ENCODE data around the gene CCL25. TPM values are rescaled to one million over a fixed set of nuclear protein-coding genes. Genes with fewer than 3 reads are reported as not detected.

Gene CCL25
- total and polyA plus RNA-seq, 2 of the 4 experiments (the other 2 are of a cell fraction) = not detected

DNA sequence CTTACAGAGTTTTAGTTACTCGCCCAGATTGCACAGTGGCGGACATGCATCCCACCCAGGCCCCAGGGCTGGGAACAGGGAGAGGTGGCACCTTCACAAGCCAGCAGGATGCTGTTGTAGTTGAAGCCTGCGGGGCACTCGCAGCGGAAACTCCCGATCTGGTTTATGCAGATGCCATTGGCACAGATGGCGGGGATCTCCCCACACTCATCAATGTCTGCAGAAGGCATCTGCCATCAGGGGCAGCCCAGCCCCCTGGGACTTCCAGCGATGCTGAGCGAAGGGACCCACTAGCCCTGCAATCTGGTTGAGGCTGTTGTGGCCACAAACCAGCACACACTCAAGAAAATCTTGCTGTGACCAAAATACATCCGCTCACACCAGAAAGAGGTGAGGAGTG lies 44.6 kb downstream of the CCL25 start:
- Histone ChIP-seq H3K4me1 (ENCODE audit: control insufficient read depth, insufficient read depth, low read length) (no peaks in the 10 kb centered on the region), H3K36me3 (ENCODE audit: control insufficient read depth, insufficient read depth, low read length) (no peaks in the 10 kb centered on the region), H3K4ac (ENCODE audit: low read depth, low read length) (no peak overlapping the region), H3K27me3 (ENCODE audit: control insufficient read depth, insufficient read depth, low read length) (no peaks in the 10 kb centered on the region), H3K18ac (ENCODE audit: low read depth, low read length) (no peak overlapping the region), H2BK20ac (ENCODE audit: low read depth, low read length) (no peak overlapping the region), H2AK5ac (ENCODE audit: low read depth, low read length) (no peak overlapping the region), H4K20me1 (ENCODE audit: insufficient read depth, low read length) (no peaks in the 10 kb centered on the region), H4K91ac (ENCODE audit: insufficient read depth, low read depth, low read length) (no peak overlapping the region), H3K9me3 (ENCODE audit: control insufficient read depth, insufficient read depth, low read length) (peaks cover 32% of the 10 kb centered on the region), H2BK5ac (ENCODE audit: low read depth, low read length, poor library complexity, severe bottlenecking) (no peak overlapping the region), H3K9me1 (ENCODE audit: insufficient read depth, low read length) (no peaks in the 10 kb centered on the region), H3K4me3 (ENCODE audit: insufficient read depth, low read depth, low read length) (no peak overlapping the region), H2BK15ac (ENCODE audit: low read depth, low read length) (no peak overlapping the region), H3K14ac (replicated peaks; ENCODE audit: low read depth, low read length) (no peak overlapping the region), H3K79me1 (ENCODE audit: low read depth in 1 of 2, low read length in 2 of 2) (no peaks in the 10 kb centered on the region), H4K8ac (ENCODE audit: low read depth in 2 of 2, low read length in 2 of 2) (no peak overlapping the region), H2AK9ac (replicated peaks; ENCODE audit: low read depth, low read length, poor library complexity) (no peak overlapping the region), H4K5ac (ENCODE audit: low read depth, low read length) (no peak overlapping the region), H3K23ac (ENCODE audit: low read depth, low read length) (no peak overlapping the region), H3K56ac (ENCODE audit: extremely low read depth, insufficient read depth, low read length) (no peak overlapping the region), H2AFZ (replicated peaks; ENCODE audit: low read length, poor library complexity) (peak overlapping the region; percentile 23), H3K9ac (ENCODE audit: low read depth, low read length) (no peak overlapping the region), H3K4me2 (ENCODE audit: low read depth, low read length) (no peak overlapping the region), H2BK120ac (ENCODE audit: low read depth, low read length) (no peak overlapping the region), H3K27ac (ENCODE audit: insufficient read depth, low read length) (no peak overlapping the region)
- ChIA-PET CTCF (no interaction called here), POLR2A (ENCODE audit: unreplicated experiment) (no interaction called here)
- no TSS peak for BruUV-seq (replicated peaks)
- ATAC-seq (ENCODE audit: low read depth) (no peak), DNase-seq (no peak)
- 40% methylated on average over 1 of the region's 10 CpGs; no CpG with 5 or more reads in 1 of the 2 experiments for WGBS, 2 experiments (ENCODE audit: extremely low coverage in 2 of 2, insufficient read length in 1 of 2)
- in situ Hi-C loops (cut with MboI; ENCODE audit: low sequenced_read_pairs) (no loop called here), dilution Hi-C loops (cut with HindIII; ENCODE audit: low sequenced_read_pairs, unreplicated experiment) (no loop called here), intact Hi-C loops (cut with micrococcal nuclease) (no loop called here)
- TF ChIP-seq, protein P1, sequence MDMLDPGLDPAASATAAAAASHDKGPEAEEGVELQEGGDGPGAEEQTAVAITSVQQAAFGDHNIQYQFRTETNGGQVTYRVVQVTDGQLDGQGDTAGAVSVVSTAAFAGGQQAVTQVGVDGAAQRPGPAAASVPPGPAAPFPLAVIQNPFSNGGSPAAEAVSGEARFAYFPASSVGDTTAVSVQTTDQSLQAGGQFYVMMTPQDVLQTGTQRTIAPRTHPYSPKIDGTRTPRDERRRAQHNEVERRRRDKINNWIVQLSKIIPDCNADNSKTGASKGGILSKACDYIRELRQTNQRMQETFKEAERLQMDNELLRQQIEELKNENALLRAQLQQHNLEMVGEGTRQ (IDR thresholded peaks at IDR 0.05; ENCODE audit: low read depth, low read length) = no peak
- no peak for TF ChIP-seq NFE2L2 (IDR thresholded peaks at IDR 0.05; ENCODE audit: low read depth, low read length)
- no peak for TF ChIP-seq SMC3 (IDR thresholded peaks at IDR 0.05; ENCODE audit: low read depth, low read length)
- TF ChIP-seq, protein P2, sequence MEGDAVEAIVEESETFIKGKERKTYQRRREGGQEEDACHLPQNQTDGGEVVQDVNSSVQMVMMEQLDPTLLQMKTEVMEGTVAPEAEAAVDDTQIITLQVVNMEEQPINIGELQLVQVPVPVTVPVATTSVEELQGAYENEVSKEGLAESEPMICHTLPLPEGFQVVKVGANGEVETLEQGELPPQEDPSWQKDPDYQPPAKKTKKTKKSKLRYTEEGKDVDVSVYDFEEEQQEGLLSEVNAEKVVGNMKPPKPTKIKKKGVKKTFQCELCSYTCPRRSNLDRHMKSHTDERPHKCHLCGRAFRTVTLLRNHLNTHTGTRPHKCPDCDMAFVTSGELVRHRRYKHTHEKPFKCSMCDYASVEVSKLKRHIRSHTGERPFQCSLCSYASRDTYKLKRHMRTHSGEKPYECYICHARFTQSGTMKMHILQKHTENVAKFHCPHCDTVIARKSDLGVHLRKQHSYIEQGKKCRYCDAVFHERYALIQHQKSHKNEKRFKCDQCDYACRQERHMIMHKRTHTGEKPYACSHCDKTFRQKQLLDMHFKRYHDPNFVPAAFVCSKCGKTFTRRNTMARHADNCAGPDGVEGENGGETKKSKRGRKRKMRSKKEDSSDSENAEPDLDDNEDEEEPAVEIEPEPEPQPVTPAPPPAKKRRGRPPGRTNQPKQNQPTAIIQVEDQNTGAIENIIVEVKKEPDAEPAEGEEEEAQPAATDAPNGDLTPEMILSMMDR (conservative IDR thresholded peaks at IDR 0.05; ENCODE audit: low read depth, low read length) = no peak
- TF ChIP-seq RFX5 (IDR thresholded peaks at IDR 0.05; ENCODE audit: low read depth, low read length) = no peak
- no peak for TF ChIP-seq FOS (IDR thresholded peaks at IDR 0.05; ENCODE audit: low read depth, low read length)
- no peak for TF ChIP-seq MXI1 (IDR thresholded peaks at IDR 0.05; ENCODE audit: borderline replicate concordance, low read depth, low read length)
